Mesothelial cell of epicardium (in vitro differentiated cells): ENCODE data around the gene BORCS6. TPM values are rescaled to one million over a fixed set of nuclear protein-coding genes. Genes with fewer than 3 reads are reported as not detected.
"Not testable (repeated sequence)": the region's sequence is repeated elsewhere in the genome, so short reads cannot be mapped to it uniquely, and the experiment has no call there.

Source experiments
- DNase-seq, 2 experiments: peaks; one replicate each; pipeline ENCODE4 v3.0.0; 2021; ENCODE audit warnings: low spot score in 2 of 2; ENCODE audit not compliant: unreplicated experiment in 2 of 2
- H3K27ac Mint-ChIP-seq: 2 replicates; pipeline ENCODE4 v1.8.0; 2021; ENCODE audit warnings: mixed read lengths
- H3K27me3 Mint-ChIP-seq: 2 replicates; pipeline ENCODE4 v1.8.0; 2021; ENCODE audit warnings: low read depth, mixed read lengths
- H3K36me3 Mint-ChIP-seq: 2 replicates; pipeline ENCODE4 v1.8.0; 2021; ENCODE audit warnings: mixed read lengths
- H3K4me1 Mint-ChIP-seq: 2 replicates; pipeline ENCODE4 v1.8.0; 2021; ENCODE audit warnings: mixed read lengths
- H3K4me3 Mint-ChIP-seq: 2 replicates; pipeline ENCODE4 v1.8.0; 2021; ENCODE audit warnings: mild to moderate bottlenecking, moderate library complexity, mixed read lengths
- H3K9me3 Mint-ChIP-seq: 2 replicates; pipeline ENCODE4 v1.8.0; 2021; ENCODE audit warnings: mixed read lengths
- CTCF ChIP-seq: fragments of 200-600 bp; sonication (generic); IDR thresholded peaks from one replicate; pipeline ENCODE4 v1.5.0; 2021; ENCODE audit warnings: antibody characterized with exemption; ENCODE audit not compliant: unreplicated experiment
- total RNA-seq: library from RNA; stranded (reverse); gene quantifications from 3 replicates; pipeline ENCODE4 v1.2.1, GENCODE V29; 2021

The BORCS6 gene
- total RNA-seq, 1 donor from 2014 or later, result 3.0 TPM

GRCh38 chr17:8176998-8177731 is 12.8 kb downstream of the BORCS6 start:
- Mint-ChIP-seq H3K27me3 (peaks cover 3% of the 10 kb centered on the region), H3K36me3 (no peaks in the 10 kb centered on the region), H3K4me3 (peak overlapping the region; percentile 88), H3K27ac (peak overlapping the region; percentile 85), H3K9me3 (no peaks in the 10 kb centered on the region), H3K4me1 (peaks cover 34% of the 10 kb centered on the region)
- no peak for DNase-seq
- TF ChIP-seq CTCF, result no peak

GRCh38 chr17:8176197-8176940 is 13.6 kb downstream of the BORCS6 start, which contains the start of gene TMEM107:
TSS of gene TMEM107 (minus strand) at chr17:8176380. CDS start at chr17:8176286, 94 bp downstream.
- Mint-ChIP-seq H3K36me3 (no peaks in the 10 kb centered on the region), H3K4me3 (peak within 1 kb of the TSS; percentile 88), H3K27me3 (no peaks in the 10 kb centered on the region), H3K27ac (peak within 1 kb of the TSS; percentile 89), H3K4me1 (peaks cover 34% of the 10 kb centered on the region), H3K9me3 (no peaks in the 10 kb centered on the region)
- peak; percentile 75 to 87 for DNase-seq
- no peak for TF ChIP-seq CTCF

- Mint-ChIP-seq H3K27me3 (no peaks in the 10 kb centered on the region), H3K4me3 (peak overlapping the region; percentile 88), H3K9me3 (no peaks in the 10 kb centered on the region), H3K27ac (peak overlapping the region; percentile 89), H3K4me1 (peaks cover 34% of the 10 kb centered on the region), H3K36me3 (no peaks in the 10 kb centered on the region)
- TF ChIP-seq CTCF, result no peak
- DNase-seq, result no peak
Measured at GRCh38 chr17:8175795-8176196, 14.2 kb downstream of the BORCS6 start.

GRCh38 chr17:8173871-8174322 is 16.1 kb downstream of the BORCS6 start:
- H3K27ac Mint-ChIP-seq, result peak overlapping the region; percentile 100
- no peaks in the 10 kb centered on the region for H3K9me3 Mint-ChIP-seq
- no peak for DNase-seq
- no peaks in the 10 kb centered on the region for H3K27me3 Mint-ChIP-seq
- peak overlapping the region; percentile 83 for H3K4me3 Mint-ChIP-seq
- no peak for TF ChIP-seq CTCF
- peaks cover 34% of the 10 kb centered on the region for H3K4me1 Mint-ChIP-seq
- H3K36me3 Mint-ChIP-seq, result no peaks in the 10 kb centered on the region

GRCh38 chr17:8173056-8173870 is 16.7 kb downstream of the BORCS6 start:
- no peaks in the 10 kb centered on the region for H3K9me3 Mint-ChIP-seq
- no peak for DNase-seq

GRCh38 chr17:8170186-8170585 is 19.8 kb downstream of the BORCS6 start:
- not testable (repeated sequence) for H3K27me3 Mint-ChIP-seq, H3K4me3 Mint-ChIP-seq, H3K27ac Mint-ChIP-seq, H3K9me3 Mint-ChIP-seq, DNase-seq, H3K36me3 Mint-ChIP-seq
- peaks cover 14% of the 10 kb centered on the region for H3K4me1 Mint-ChIP-seq

More at GRCh38 chr17:8173056-8173870, 16.7 kb downstream of the BORCS6 start:
- H3K27ac Mint-ChIP-seq, result peak overlapping the region; percentile 100
- H3K27me3 Mint-ChIP-seq, result no peaks in the 10 kb centered on the region
- H3K4me1 Mint-ChIP-seq, result peaks cover 34% of the 10 kb centered on the region
- no peaks in the 10 kb centered on the region for H3K36me3 Mint-ChIP-seq
- peak overlapping the region; percentile 83 for H3K4me3 Mint-ChIP-seq
- TF ChIP-seq CTCF, result no peak
